GM19240 (cell line): ENCODE data around the gene KCNMA1.
"Not testable (repeated sequence)": the region's sequence is repeated elsewhere in the genome, so short reads cannot be mapped to it uniquely, and the experiment has no call there.

Source experiments
- DNase-seq: peaks from one replicate; pipeline ENCODE4 v3.0.0; 2011; ENCODE audit warnings: low spot score; ENCODE audit not compliant: insufficient read length

KCNMA1 gene

GRCh38 chr10:77398986-77399755 lies 238.4 kb downstream of the KCNMA1 start:
- DNase-seq: no peak

GRCh38 chr10:77398558-77398957 lies 239.1 kb downstream of the KCNMA1 start:
- DNase-seq: no peak

- DNase-seq: no peak
Observed at GRCh38 chr10:77397103-77397502, 240.5 kb downstream of the KCNMA1 start.

- no peak for DNase-seq
Observed at GRCh38 chr10:77396290-77396689, 241.3 kb downstream of the KCNMA1 start.

- DNase-seq: no peak
Observed at GRCh38 chr10:77393821-77394501, 243.6 kb downstream of the KCNMA1 start.

GRCh38 chr10:77393411-77393810 lies 244.2 kb downstream of the KCNMA1 start:
- DNase-seq: no peak

GRCh38 chr10:77392851-77393250 lies 244.8 kb downstream of the KCNMA1 start:
- DNase-seq: no peak

GRCh38 chr10:77392236-77392721 lies 245.3 kb downstream of the KCNMA1 start:
- no peak for DNase-seq

GRCh38 chr10:77391605-77392235 lies 245.9 kb downstream of the KCNMA1 start:
- peak; percentile 24 for DNase-seq

- DNase-seq: no peak
Observed at GRCh38 chr10:77390481-77390891, 247.1 kb downstream of the KCNMA1 start.

GRCh38 chr10:77388571-77389100 lies 249.0 kb downstream of the KCNMA1 start:
- DNase-seq: no peak

GRCh38 chr10:77387701-77388100 lies 249.9 kb downstream of the KCNMA1 start:
- not testable (repeated sequence) for DNase-seq

- DNase-seq: no peak
Observed at GRCh38 chr10:77387247-77387646, 250.4 kb downstream of the KCNMA1 start.

- DNase-seq: no peak
Observed at GRCh38 chr10:77386838-77387237, 250.8 kb downstream of the KCNMA1 start.

- no peak for DNase-seq
Observed at GRCh38 chr10:77386365-77386764, 251.2 kb downstream of the KCNMA1 start.

- DNase-seq: no peak
Observed at GRCh38 chr10:77385315-77385714, 252.3 kb downstream of the KCNMA1 start.

- DNase-seq: no peak
Observed at GRCh38 chr10:77383861-77384553, 253.6 kb downstream of the KCNMA1 start.

GRCh38 chr10:77381750-77382149 lies 255.9 kb downstream of the KCNMA1 start:
- DNase-seq: no peak

GRCh38 chr10:77380723-77381122 lies 256.9 kb downstream of the KCNMA1 start:
- no peak for DNase-seq

- no peak for DNase-seq
Observed at GRCh38 chr10:77380191-77380590, 257.4 kb downstream of the KCNMA1 start.
